Astrocyte of the spinal cord (primary cell): ENCODE measurements around the gene CLCN5.

ENCODE experiments used
- DNase-seq: peaks from one replicate; pipeline ENCODE4 v3.0.0; 2011; ENCODE audit warnings: low read depth, low spot score
- H3K4me3 ChIP-seq: 2 replicates; pipeline ENCODE4 v1.5.1; 2011; ENCODE audit warnings: low read depth, mild to moderate bottlenecking, low read length, moderate library complexity
- in situ Hi-C: cut with HindIII; loops from 2 replicates; pipeline ENCODE4 v1.10.0; 2017; ENCODE audit warnings: low sequenced_read_pairs
- TF ChIP-seq, protein P1 (sequence below): IDR thresholded peaks from 2 replicates; pipeline ENCODE4 v1.5.1; 2012; ENCODE audit warnings: low read depth, mild to moderate bottlenecking, low read length, inconsistent platforms

Gene CLCN5

DNA sequence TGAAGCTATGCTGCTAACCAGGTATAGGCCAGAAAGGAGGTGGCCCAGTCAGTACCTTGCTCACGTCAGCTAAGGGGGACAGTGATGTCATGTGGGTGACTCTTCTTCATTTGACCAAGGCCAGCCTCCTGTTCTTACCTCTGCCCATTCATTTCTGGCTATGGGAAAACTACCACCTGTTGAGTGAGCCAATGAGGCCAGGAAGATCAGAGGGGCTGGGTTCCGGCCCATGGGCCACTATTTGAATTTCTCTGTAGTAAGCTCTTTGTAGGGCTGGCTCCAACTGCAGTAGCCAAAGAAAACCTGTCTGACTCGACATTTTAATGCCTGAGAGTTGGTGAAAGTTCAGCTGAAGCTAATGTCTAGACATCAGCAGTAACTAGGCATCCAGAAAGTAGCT lies 175.8 kb downstream of the CLCN5 start:
- no peak for DNase-seq
- H3K4me3 ChIP-seq: no peak overlapping the region
- in situ Hi-C loops: no loop called here
- TF ChIP-seq, protein P1, sequence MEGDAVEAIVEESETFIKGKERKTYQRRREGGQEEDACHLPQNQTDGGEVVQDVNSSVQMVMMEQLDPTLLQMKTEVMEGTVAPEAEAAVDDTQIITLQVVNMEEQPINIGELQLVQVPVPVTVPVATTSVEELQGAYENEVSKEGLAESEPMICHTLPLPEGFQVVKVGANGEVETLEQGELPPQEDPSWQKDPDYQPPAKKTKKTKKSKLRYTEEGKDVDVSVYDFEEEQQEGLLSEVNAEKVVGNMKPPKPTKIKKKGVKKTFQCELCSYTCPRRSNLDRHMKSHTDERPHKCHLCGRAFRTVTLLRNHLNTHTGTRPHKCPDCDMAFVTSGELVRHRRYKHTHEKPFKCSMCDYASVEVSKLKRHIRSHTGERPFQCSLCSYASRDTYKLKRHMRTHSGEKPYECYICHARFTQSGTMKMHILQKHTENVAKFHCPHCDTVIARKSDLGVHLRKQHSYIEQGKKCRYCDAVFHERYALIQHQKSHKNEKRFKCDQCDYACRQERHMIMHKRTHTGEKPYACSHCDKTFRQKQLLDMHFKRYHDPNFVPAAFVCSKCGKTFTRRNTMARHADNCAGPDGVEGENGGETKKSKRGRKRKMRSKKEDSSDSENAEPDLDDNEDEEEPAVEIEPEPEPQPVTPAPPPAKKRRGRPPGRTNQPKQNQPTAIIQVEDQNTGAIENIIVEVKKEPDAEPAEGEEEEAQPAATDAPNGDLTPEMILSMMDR: no peak

DNA sequence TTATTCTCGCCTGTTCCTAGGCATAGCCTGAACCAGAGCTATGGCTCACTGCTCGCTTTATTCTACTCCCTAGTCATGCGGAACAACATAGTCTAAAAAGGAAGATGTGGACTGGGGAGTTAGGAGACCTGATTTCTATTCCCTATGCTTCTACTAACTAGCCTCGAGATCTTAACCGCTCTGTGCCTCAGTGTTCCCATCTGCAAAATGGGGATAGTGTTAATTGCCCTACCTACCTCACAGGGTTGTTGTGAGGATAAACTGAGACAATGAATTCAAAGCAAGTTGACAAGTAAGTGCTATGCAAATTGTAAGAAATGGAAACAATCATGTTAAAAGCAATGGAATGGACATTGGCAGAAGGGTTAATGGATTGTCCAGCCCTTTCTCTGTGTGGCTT lies 176.4 kb downstream of the CLCN5 start:
- H3K4me3 ChIP-seq: no peak overlapping the region
- TF ChIP-seq, protein P1: no peak
- no peak for DNase-seq
- in situ Hi-C loops: no loop called here

DNA sequence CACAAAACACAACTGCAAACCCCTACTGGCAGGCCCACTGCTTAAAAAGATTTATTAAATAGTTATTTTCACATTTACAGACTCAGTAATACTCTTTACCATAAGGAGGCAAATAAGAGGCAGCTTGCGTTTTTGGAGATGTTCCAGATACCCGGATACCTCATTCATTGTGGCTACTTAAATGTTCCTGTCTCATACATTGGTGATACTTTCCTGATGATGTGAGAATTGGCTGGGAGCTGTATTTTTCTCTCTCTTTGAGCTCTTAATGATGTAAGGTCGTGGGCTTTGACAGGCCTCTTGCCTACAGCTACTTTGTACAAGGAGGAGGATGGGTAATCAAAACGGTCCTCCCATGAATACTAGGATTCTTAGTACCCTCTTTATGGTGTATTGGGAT lies 176.9 kb downstream of the CLCN5 start:
- in situ Hi-C loops: no loop called here
- TF ChIP-seq, protein P1: no peak
- H3K4me3 ChIP-seq: no peak overlapping the region
- no peak for DNase-seq

DNA sequence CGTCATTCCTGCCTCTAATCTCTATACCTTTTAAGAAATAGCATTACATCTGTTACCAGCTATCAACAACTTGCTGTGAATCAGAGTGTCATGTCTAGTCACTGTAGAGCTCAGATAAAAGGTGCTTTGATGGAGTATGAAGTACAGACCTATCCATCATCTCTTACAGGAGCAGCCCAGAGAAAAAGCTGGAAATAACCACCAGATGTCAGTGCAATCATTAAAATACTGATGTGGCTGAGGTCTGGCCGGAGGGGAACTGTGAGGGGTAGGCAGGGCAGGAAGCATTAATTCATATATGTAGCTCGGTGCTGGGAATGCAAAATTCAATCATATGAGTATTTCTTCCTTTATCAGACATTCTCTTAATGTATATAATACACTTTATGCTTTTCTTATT lies 177.8 kb downstream of the CLCN5 start:
- in situ Hi-C loops: no loop called here
- no peak overlapping the region for H3K4me3 ChIP-seq
- TF ChIP-seq, protein P1: peak; percentile 10
- no peak for DNase-seq

DNA sequence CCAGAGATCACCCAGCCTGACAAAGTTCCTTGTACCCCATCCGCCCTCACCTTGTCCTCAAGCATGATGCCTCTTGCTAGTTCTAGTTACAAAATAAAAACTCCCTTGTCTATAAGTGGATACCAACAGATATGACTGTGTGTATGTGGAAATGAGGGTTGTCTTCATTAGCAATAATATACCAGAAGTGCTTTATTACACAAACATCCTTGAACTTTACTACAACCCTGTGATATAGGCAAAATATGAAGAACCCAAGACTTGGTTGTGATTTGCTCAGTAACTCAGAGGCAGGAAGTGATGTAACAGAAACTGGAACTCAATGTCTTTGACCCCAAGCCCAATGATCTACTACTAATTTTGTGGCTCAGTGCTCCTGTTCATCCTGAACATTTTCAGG lies 180.8 kb downstream of the CLCN5 start:
- in situ Hi-C loops: no loop called here
- H3K4me3 ChIP-seq: no peak overlapping the region
- DNase-seq: no peak
- TF ChIP-seq, protein P1: no peak

DNA sequence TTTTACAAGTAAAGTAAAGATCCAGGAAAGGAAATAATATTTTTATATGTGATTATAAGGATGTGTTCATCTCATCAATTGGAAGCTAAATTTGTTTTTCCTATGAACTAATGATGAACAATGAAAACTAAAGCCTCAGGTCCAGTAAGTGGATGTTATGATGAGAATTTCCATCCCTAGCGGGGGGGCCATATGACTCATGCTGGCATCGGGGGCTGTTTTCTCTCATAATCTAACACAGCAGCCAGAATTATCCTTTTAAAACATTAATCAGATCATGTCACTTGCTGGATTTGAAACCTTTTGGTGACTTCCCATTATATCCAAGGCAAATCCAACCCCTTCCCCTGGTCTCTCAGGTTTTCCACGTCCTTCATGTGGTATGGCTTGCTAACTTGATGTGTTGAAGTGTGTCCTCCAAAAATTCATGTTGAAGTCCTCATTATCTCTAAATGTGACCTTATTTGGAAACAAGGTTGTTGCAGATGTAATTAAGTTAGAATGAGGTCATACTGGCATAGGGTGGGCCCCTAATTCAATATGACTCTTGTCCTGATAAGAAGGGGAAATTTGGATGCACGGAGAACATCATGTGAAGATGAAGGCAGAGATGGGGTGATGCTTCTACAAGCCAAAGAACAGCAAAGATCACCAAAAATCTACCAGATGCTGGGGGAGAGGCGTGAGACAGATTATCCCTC lies 181.6 kb downstream of the CLCN5 start:
- H3K4me3 ChIP-seq: no peak overlapping the region
- TF ChIP-seq, protein P1: no peak
- DNase-seq: no peak
- in situ Hi-C loops: no loop called here
